NCI-H187 treated with DMSO at 0.1 percent for 48 hours (cell line): ENCODE measurements around the gene CDC37.
"Not testable (repeated sequence)": the region's sequence is repeated elsewhere in the genome, so short reads cannot be mapped to it uniquely, and the experiment has no call there.

ENCODE experiments used
- DNase-seq: peaks from one replicate; lab custom pipeline; 2025; lab: John Stamatoyannopoulos, UW

Gene CDC37

GRCh38 chr19:10419646-10420443 lies 16.5 kb upstream of the CDC37 start:
- DNase-seq: no peak

GRCh38 chr19:10419200-10419645 lies 15.9 kb upstream of the CDC37 start:
- no peak for DNase-seq

- no peak for DNase-seq
These were observed 15.3 kb upstream of the CDC37 start for GRCh38 chr19:10418485-10419199.

GRCh38 chr19:10418235-10418484 lies 14.8 kb upstream of the CDC37 start:
- no peak for DNase-seq

GRCh38 chr19:10417541-10418234 lies 14.3 kb upstream of the CDC37 start:
- no peak for DNase-seq

- no peak for DNase-seq
These were observed 13.3 kb upstream of the CDC37 start for GRCh38 chr19:10416380-10417257.

- no peak for DNase-seq
These were observed 12.7 kb upstream of the CDC37 start for GRCh38 chr19:10416083-10416379.

- no peak for DNase-seq
These were observed 9.1 kb upstream of the CDC37 start for GRCh38 chr19:10412257-10412977.

GRCh38 chr19:10411224-10411623 lies 7.9 kb upstream of the CDC37 start:
- DNase-seq: not testable (repeated sequence)

GRCh38 chr19:10408511-10409283 lies 5.4 kb upstream of the CDC37 start:
- no peak for DNase-seq

- DNase-seq: no peak
These were observed 3.8 kb upstream of the CDC37 start for GRCh38 chr19:10407096-10407495.

- DNase-seq: no peak
These were observed 2.8 kb upstream of the CDC37 start for GRCh38 chr19:10406191-10406590.

GRCh38 chr19:10404888-10405820 lies 1.8 kb upstream of the CDC37 start:
- no peak for DNase-seq

GRCh38 chr19:10402441-10403038 lies 802 bp downstream of the CDC37 start:
- no peak for DNase-seq

GRCh38 chr19:10399878-10400277 lies 3.5 kb downstream of the CDC37 start:
- no peak for DNase-seq

GRCh38 chr19:10399340-10399739 lies 4.0 kb downstream of the CDC37 start:
- DNase-seq: not testable (repeated sequence)

- DNase-seq: no peak
These were observed 4.5 kb downstream of the CDC37 start for GRCh38 chr19:10398819-10399218.

GRCh38 chr19:10395917-10396316 lies 7.4 kb downstream of the CDC37 start:
- DNase-seq: no peak

- no peak for DNase-seq
These were observed 7.9 kb downstream of the CDC37 start for GRCh38 chr19:10395436-10395835.
